Lung (tissue), 12 donors: Measurements from ENCODE around the gene NEAT1. TPM values are rescaled to one million over a fixed set of nuclear protein-coding genes. Genes with fewer than 3 reads are reported as not detected.

Experiments used
- ATAC-seq: fragments of 200-7000 bp; cut with Tn5 transposase; one replicate; pipeline ENCODE4 v1.9.1; 2020; ENCODE audit warnings: moderate number of reproducible peaks; ENCODE audit not compliant: insufficient read depth, low FRiP score
- DNase-seq, 3 donors: peaks; one replicate each; pipeline ENCODE4 v3.0.0-alpha.2; 2013 to 2017
- H3K27ac ChIP-seq, 2 donors: one replicate each; pipeline ENCODE4 v1.5.1; 2013; ENCODE audit warnings: mild to moderate bottlenecking in 2 of 2, moderate library complexity in 2 of 2, control low read depth in 1 of 2, inconsistent platforms in 1 of 2, low read depth in 1 of 2, low read length in 1 of 2
- H3K27me3 ChIP-seq, 3 donors: one replicate each; pipeline ENCODE4 v1.5.1; 2013; ENCODE audit warnings: low read length in 2 of 3; ENCODE audit not compliant: control insufficient read depth in 3 of 3, insufficient read depth in 3 of 3
- H3K36me3 ChIP-seq, 4 donors: one replicate each; pipeline ENCODE4 v1.5.1; 2013; ENCODE audit warnings: low read length in 4 of 4, mild to moderate bottlenecking in 1 of 4, moderate library complexity in 1 of 4; ENCODE audit not compliant: control insufficient read depth in 4 of 4, insufficient read depth in 4 of 4
- H3K4me1 ChIP-seq, 5 donors: one replicate each; pipeline ENCODE4 v1.5.1; 2013; ENCODE audit warnings: low read length in 5 of 5, mild to moderate bottlenecking in 2 of 5, moderate library complexity in 1 of 5; ENCODE audit not compliant: control insufficient read depth in 5 of 5, insufficient read depth in 5 of 5
- H3K4me3 ChIP-seq: one replicate; pipeline ENCODE4 v1.5.1; 2013; ENCODE audit warnings: mild to moderate bottlenecking, control low read depth, moderate library complexity
- H3K9ac ChIP-seq, 2 donors: one replicate each; pipeline ENCODE4 v1.5.1; 2013; ENCODE audit warnings: low read length in 2 of 2, control low read depth in 1 of 2; ENCODE audit not compliant: insufficient read depth in 1 of 2
- H3K9me3 ChIP-seq, 4 donors: one replicate each; pipeline ENCODE4 v1.5.1; 2013; ENCODE audit warnings: low read length in 3 of 4, mild to moderate bottlenecking in 1 of 4, moderate library complexity in 1 of 4; ENCODE audit not compliant: control insufficient read depth in 4 of 4, insufficient read depth in 3 of 4
- WGBS, 2 donors: extraction: QIAGEN DNeasy Blood & Tissue Kit; methylation state at CpG; one replicate each; pipeline ENCODE4 v1.1.7; 2013; 5-methylcytosine and 5-hydroxymethylcytosine counted together
- polyA plus RNA-seq, 2 donors: library from polyadenylated mRNA; stranded (reverse); fragments of 200-250 nt; gene quantifications; one replicate each; pipeline ENCODE4 v1.2.1, GENCODE V29; 2013
- total RNA-seq, 2 donors: library from RNA; depleted of rRNA in 1 of 2; stranded (reverse); fragments of >200 nt in 1 of 2; gene quantifications; one replicate each; pipeline ENCODE4 v1.2.1, GENCODE V29; 2014 to 2021
- TF ChIP-seq, protein P1 (sequence below): IDR thresholded peaks from 2 replicates; pipeline ENCODE4 v1.5.1; 2012; ENCODE audit warnings: mild to moderate bottlenecking; ENCODE audit errors: control extremely low read depth, extremely low read depth
- donor health status: control.
- donor health status: control.
- donor health status: Bipolar disorder and iron deficiency.
- donor health status: healthy.
- donor health status: DM: yes; HTN: yes; CAD: no.

NEAT1 gene
- total and polyA plus RNA-seq, 4 donors: 481 to 1,176 (median 715) TPM

GRCh38 chr11:65399845-65400244 is 22.8 kb upstream of the NEAT1 start:
- Histone ChIP-seq H3K4me1 (peaks cover 0 to 4% (median 0%) of the 10 kb centered on the region in 5 donors), H3K36me3 (peaks cover 0 to 71% (median 6%) of the 10 kb centered on the region in 4 donors), H3K27me3 (no peaks in the 10 kb centered on the region), H3K27ac (no peak overlapping the region), H3K4me3 (no peak overlapping the region), H3K9me3 (no peaks in the 10 kb centered on the region), H3K9ac (no peak overlapping the region)
- DNase-seq (no peak), ATAC-seq (no peak)
- 96 to 98% methylated on average over 10 of the region's 10 CpGs for whole genome bisulfite sequencing, 2 donors
- TF ChIP-seq, protein P1, sequence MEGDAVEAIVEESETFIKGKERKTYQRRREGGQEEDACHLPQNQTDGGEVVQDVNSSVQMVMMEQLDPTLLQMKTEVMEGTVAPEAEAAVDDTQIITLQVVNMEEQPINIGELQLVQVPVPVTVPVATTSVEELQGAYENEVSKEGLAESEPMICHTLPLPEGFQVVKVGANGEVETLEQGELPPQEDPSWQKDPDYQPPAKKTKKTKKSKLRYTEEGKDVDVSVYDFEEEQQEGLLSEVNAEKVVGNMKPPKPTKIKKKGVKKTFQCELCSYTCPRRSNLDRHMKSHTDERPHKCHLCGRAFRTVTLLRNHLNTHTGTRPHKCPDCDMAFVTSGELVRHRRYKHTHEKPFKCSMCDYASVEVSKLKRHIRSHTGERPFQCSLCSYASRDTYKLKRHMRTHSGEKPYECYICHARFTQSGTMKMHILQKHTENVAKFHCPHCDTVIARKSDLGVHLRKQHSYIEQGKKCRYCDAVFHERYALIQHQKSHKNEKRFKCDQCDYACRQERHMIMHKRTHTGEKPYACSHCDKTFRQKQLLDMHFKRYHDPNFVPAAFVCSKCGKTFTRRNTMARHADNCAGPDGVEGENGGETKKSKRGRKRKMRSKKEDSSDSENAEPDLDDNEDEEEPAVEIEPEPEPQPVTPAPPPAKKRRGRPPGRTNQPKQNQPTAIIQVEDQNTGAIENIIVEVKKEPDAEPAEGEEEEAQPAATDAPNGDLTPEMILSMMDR: no peak

- TF ChIP-seq, protein P1: no peak
- WGBS, 2 donors: 85 to 88% methylated on average over 16 to 17 of the region's 17 CpGs
- peaks cover 0 to 74% (median 8%) of the 10 kb centered on the region in 4 donors for H3K36me3 ChIP-seq
- H3K27me3 ChIP-seq: no peaks in the 10 kb centered on the region
- peaks cover 0 to 4% (median 0%) of the 10 kb centered on the region in 5 donors for H3K4me1 ChIP-seq
- no peak for DNase-seq
- H3K9ac ChIP-seq: no peak overlapping the region
- no peak overlapping the region for H3K4me3 ChIP-seq
- ATAC-seq: no peak
- no peaks in the 10 kb centered on the region for H3K9me3 ChIP-seq
- peak overlapping the region in 1 of 2 donors; percentile 4 for H3K27ac ChIP-seq
Observed at GRCh38 chr11:65400307-65401072, 22.1 kb upstream of the NEAT1 start.

- no peak overlapping the region for H3K4me3 ChIP-seq
Observed at GRCh38 chr11:65401073-65401802, 21.4 kb upstream of the NEAT1 start.

More at GRCh38 chr11:65401073-65401802, 21.4 kb upstream of the NEAT1 start:
- H3K9me3 ChIP-seq: no peaks in the 10 kb centered on the region
- H3K4me1 ChIP-seq: peaks cover 0 to 4% (median 0%) of the 10 kb centered on the region in 5 donors
- ATAC-seq (no peak), DNase-seq (no peak)
- no peak overlapping the region for H3K27ac ChIP-seq
- no peaks in the 10 kb centered on the region for H3K27me3 ChIP-seq
- TF ChIP-seq, protein P1: no peak
- H3K9ac ChIP-seq: no peak overlapping the region
- H3K36me3 ChIP-seq: peaks cover 0 to 70% (median 8%) of the 10 kb centered on the region in 4 donors
- 77% methylated on average over 15 to 16 of the region's 16 CpGs for WGBS, 2 donors
